Breast epithelium (tissue), 3 donors: ENCODE results near the gene CYFIP2.

Experiments used
- POLR2A ChIP-seq: fragments of 450-650 bp; IDR thresholded peaks from one replicate; pipeline ENCODE4 v1.6.1; 2016; ENCODE audit warnings: antibody characterized with exemption, mild to moderate bottlenecking, moderate library complexity
- POLR2AphosphoS5 ChIP-seq, 3 donors: sonication (generic); formaldehyde crosslinking; IDR thresholded peaks; one replicate each; pipeline ENCODE4 v1.6.1; 2017; ENCODE audit warnings: antibody characterized with exemption in 3 of 3
- TF ChIP-seq, protein P1 (sequence below), 3 donors: fragments of 450-650 bp; IDR thresholded peaks; one replicate each; pipeline ENCODE4 v1.5.1; 2016 to 2017; ENCODE audit warnings: antibody characterized with exemption in 3 of 3, mild to moderate bottlenecking in 3 of 3, moderate library complexity in 3 of 3

DNA sequence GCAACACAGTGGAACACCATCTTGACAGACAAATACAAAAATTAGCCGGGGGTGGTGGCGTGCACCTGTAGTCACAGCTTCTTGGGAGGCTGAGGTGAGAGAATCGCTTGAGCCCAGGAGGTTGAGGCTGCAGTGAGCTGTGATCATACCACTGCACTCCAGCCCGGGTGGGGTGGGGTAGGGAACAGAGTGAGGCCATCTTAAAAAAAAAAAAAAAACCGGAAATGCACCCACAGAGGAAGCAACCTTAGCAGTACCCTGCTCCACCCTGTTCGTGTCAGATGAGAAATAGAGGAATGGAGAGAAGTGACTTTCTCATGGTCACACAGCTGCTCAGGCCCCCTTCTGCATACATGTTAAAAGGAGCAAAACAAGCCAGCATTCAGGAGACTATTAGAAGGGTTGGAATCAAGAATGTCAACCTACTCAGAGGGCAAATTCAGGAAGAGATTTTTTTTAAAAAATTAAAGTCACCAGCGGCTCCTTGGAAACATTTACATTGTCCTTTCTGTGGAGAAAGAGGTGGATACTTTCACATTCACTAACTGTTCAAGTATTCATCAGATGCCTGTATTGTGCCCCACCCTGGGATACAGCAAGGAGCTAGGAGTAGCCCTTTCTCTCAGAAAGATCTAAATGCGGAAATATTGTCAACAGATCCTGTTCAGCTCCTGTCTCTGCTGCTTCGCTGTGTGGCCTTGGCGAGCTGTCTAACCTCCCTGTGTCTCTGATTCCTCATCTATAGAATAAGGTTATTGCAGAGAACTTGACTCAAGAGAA, 41.0 kb downstream of the CYFIP2 start:
- TF ChIP-seq, protein P1, sequence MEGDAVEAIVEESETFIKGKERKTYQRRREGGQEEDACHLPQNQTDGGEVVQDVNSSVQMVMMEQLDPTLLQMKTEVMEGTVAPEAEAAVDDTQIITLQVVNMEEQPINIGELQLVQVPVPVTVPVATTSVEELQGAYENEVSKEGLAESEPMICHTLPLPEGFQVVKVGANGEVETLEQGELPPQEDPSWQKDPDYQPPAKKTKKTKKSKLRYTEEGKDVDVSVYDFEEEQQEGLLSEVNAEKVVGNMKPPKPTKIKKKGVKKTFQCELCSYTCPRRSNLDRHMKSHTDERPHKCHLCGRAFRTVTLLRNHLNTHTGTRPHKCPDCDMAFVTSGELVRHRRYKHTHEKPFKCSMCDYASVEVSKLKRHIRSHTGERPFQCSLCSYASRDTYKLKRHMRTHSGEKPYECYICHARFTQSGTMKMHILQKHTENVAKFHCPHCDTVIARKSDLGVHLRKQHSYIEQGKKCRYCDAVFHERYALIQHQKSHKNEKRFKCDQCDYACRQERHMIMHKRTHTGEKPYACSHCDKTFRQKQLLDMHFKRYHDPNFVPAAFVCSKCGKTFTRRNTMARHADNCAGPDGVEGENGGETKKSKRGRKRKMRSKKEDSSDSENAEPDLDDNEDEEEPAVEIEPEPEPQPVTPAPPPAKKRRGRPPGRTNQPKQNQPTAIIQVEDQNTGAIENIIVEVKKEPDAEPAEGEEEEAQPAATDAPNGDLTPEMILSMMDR (IDR thresholded peaks at IDR 0.05) = no peak
- TF ChIP-seq POLR2A (no peak), POLR2AphosphoS5 (IDR thresholded peaks at IDR 0.05) (no peak)
